HCT116 (cell line): ENCODE results near the gene ZNF862.

Source experiments
- EGR1 ChIP-seq: IDR thresholded peaks from 2 replicates; pipeline ENCODE4 v1.6.1; 2012; ENCODE audit warnings: low read depth
- EZH2 ChIP-seq: fragments of 200-600 bp; sonication (generic); IDR thresholded peaks from 2 replicates; pipeline ENCODE4 v1.6.1; 2017; ENCODE audit warnings: antibody characterized with exemption, mixed run types
- EZH2phosphoT487 ChIP-seq: fragments of 200-600 bp; IDR thresholded peaks from 2 replicates; pipeline ENCODE4 v1.6.1; 2018; ENCODE audit warnings: antibody characterized with exemption, borderline replicate concordance
- FOSL1 ChIP-seq: IDR thresholded peaks from 2 replicates; pipeline ENCODE4 v1.6.1; 2012; ENCODE audit warnings: low read depth
- POLR2A ChIP-seq: IDR thresholded peaks from 2 replicates; pipeline ENCODE4 v1.7.0; 2011; ENCODE audit warnings: borderline replicate concordance; ENCODE audit not compliant: insufficient read depth, insufficient read length; ENCODE audit errors: extremely low read depth
- POLR2AphosphoS5 ChIP-seq: IDR thresholded peaks from 2 replicates; pipeline ENCODE4 v1.6.1; 2011; ENCODE audit warnings: mild to moderate bottlenecking, low read depth, low read length, moderate library complexity
- RAD21 ChIP-seq: IDR thresholded peaks from 2 replicates; pipeline ENCODE4 v1.6.1; 2012; ENCODE audit warnings: low read depth, mild to moderate bottlenecking
- REST ChIP-seq: IDR thresholded peaks from 2 replicates; pipeline ENCODE4 v1.6.1; 2012; ENCODE audit warnings: low read depth
- SIN3A ChIP-seq: IDR thresholded peaks from 2 replicates; pipeline ENCODE4 v1.6.1; 2012; ENCODE audit warnings: low read depth
- SP1 ChIP-seq: IDR thresholded peaks from 2 replicates; pipeline ENCODE4 v1.6.1; 2012; ENCODE audit warnings: low read depth
- YY1 ChIP-seq: IDR thresholded peaks from 2 replicates; pipeline ENCODE4 v1.6.1; 2011; ENCODE audit warnings: low read length, low read depth, moderate library complexity, mild to moderate bottlenecking; ENCODE audit not compliant: insufficient replicate concordance; ENCODE audit errors: extremely low read depth
- TF ChIP-seq, protein P1 (sequence below): IDR thresholded peaks from 2 replicates; pipeline ENCODE4 v1.6.1; 2012
- TF ChIP-seq, protein P2 (sequence below), 3 experiments: fragments of 200-600 bp in 1 of 3; sonication (generic) in 1 of 3; IDR thresholded peaks in 2 of 3; conservative IDR thresholded peaks in 1 of 3; 2 replicates each; pipeline ENCODE4 v1.5.1; 2012 to 2017; ENCODE audit warnings: low read depth in 2 of 3, low read length in 2 of 3, antibody characterized with exemption in 1 of 3, borderline replicate concordance in 1 of 3, control low read depth in 1 of 3, mild to moderate bottlenecking in 1 of 3, mixed read lengths in 1 of 3, mixed run types in 1 of 3, moderate library complexity in 1 of 3; ENCODE audit not compliant: insufficient read depth in 1 of 3
- TF ChIP-seq, protein P3 (sequence below): IDR thresholded peaks from 2 replicates; pipeline ENCODE4 v1.6.1; 2011; ENCODE audit warnings: mild to moderate bottlenecking, low read length, moderate library complexity; ENCODE audit not compliant: insufficient replicate concordance; ENCODE audit errors: extremely low read depth

DNA sequence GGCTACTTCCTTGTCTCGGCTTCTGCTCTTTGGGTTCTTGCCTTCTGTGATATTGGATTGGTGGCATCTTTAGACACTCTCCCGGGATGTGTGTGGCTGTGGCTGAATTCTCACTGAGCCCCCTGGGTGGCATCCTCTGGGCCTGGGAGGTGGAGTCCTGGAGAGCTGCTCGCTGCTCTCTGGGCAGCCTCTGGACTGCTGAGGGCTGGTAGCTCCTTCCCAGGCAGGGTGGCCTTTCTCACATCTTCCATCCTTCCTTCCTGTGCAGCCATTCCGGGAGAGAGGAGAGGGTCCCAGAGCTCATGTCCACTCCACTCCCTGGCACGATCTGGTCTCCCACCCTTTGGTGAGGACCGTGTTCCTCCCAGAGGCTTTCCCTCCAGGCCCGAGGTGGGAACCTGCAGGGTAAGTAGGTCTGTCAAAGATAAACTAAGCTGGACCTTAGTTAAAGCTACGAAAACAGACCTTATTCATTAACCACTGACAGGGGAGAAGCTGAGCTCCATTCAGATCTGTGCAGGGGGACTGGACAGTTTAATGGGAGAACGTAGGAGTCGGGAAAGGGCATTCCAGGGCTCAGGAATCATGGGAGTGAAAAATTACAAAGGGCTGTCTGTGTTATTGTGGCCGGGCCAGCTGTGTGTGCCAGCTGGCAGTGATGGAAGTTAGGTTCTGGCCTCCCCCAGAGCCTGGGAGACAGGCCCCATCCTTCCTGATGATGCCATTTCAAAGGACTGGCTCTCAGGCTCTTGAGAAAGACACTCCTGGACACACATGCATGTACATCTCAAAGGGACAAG is 44.3 kb downstream of the ZNF862 start:
- TF ChIP-seq, protein P1, sequence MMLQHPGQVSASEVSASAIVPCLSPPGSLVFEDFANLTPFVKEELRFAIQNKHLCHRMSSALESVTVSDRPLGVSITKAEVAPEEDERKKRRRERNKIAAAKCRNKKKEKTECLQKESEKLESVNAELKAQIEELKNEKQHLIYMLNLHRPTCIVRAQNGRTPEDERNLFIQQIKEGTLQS = no peak
- no peak for TF ChIP-seq POLR2AphosphoS5
- no peak for TF ChIP-seq YY1
- TF ChIP-seq, protein P2, sequence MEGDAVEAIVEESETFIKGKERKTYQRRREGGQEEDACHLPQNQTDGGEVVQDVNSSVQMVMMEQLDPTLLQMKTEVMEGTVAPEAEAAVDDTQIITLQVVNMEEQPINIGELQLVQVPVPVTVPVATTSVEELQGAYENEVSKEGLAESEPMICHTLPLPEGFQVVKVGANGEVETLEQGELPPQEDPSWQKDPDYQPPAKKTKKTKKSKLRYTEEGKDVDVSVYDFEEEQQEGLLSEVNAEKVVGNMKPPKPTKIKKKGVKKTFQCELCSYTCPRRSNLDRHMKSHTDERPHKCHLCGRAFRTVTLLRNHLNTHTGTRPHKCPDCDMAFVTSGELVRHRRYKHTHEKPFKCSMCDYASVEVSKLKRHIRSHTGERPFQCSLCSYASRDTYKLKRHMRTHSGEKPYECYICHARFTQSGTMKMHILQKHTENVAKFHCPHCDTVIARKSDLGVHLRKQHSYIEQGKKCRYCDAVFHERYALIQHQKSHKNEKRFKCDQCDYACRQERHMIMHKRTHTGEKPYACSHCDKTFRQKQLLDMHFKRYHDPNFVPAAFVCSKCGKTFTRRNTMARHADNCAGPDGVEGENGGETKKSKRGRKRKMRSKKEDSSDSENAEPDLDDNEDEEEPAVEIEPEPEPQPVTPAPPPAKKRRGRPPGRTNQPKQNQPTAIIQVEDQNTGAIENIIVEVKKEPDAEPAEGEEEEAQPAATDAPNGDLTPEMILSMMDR (IDR thresholded peaks at IDR 0.05 in 2 of 3, conservative IDR thresholded peaks at IDR 0.05 in 1 of 3; ENCODE audit: borderline replicate concordance in 1 of 3, insufficient read depth in 1 of 3, low read depth in 2 of 3, low read length in 2 of 3) = no peak
- no peak for TF ChIP-seq EZH2
- no peak for TF ChIP-seq POLR2A
- TF ChIP-seq EZH2phosphoT487 = no peak
- no peak for TF ChIP-seq EGR1
- TF ChIP-seq FOSL1 = no peak
- TF ChIP-seq REST = no peak
- no peak for TF ChIP-seq SP1
- TF ChIP-seq RAD21 = no peak
- TF ChIP-seq SIN3A = no peak
- TF ChIP-seq, protein P3, sequence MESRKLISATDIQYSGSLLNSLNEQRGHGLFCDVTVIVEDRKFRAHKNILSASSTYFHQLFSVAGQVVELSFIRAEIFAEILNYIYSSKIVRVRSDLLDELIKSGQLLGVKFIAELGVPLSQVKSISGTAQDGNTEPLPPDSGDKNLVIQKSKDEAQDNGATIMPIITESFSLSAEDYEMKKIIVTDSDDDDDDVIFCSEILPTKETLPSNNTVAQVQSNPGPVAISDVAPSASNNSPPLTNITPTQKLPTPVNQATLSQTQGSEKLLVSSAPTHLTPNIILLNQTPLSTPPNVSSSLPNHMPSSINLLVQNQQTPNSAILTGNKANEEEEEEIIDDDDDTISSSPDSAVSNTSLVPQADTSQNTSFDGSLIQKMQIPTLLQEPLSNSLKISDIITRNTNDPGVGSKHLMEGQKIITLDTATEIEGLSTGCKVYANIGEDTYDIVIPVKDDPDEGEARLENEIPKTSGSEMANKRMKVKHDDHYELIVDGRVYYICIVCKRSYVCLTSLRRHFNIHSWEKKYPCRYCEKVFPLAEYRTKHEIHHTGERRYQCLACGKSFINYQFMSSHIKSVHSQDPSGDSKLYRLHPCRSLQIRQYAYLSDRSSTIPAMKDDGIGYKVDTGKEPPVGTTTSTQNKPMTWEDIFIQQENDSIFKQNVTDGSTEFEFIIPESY = no peak
